ELF-1 (cell line): ENCODE results near the gene CHEK2.
"Not testable (repeated sequence)": the region's sequence is repeated elsewhere in the genome, so short reads cannot be mapped to it uniquely, and the experiment has no call there.

Experiments
- DNase-seq: peaks from one replicate; pipeline ENCODE4 v3.0.0-alpha.2; 2016; ENCODE audit warnings: low read depth, low spot score

CHEK2 gene

GRCh38 chr22:28741200-28741784, 328 bp downstream of the CHEK2 start:
- DNase-seq, result no peak

GRCh38 chr22:28738876-28739275, 2.7 kb downstream of the CHEK2 start:
- not testable (repeated sequence) for DNase-seq

GRCh38 chr22:28737701-28738100, 3.9 kb downstream of the CHEK2 start:
- DNase-seq, result no peak

- DNase-seq, result peak; percentile 77
Observed at GRCh38 chr22:28736301-28737155, 5.1 kb downstream of the CHEK2 start.

- DNase-seq, result no peak
Observed at GRCh38 chr22:28734393-28734792, 7.2 kb downstream of the CHEK2 start.

GRCh38 chr22:28730179-28730578, 11.4 kb downstream of the CHEK2 start:
- DNase-seq, result no peak

GRCh38 chr22:28728621-28729313, 12.9 kb downstream of the CHEK2 start:
- no peak for DNase-seq

- no peak for DNase-seq
Observed at GRCh38 chr22:28728002-28728401, 13.6 kb downstream of the CHEK2 start.

- DNase-seq, result no peak
Observed at GRCh38 chr22:28718044-28718443, 23.6 kb downstream of the CHEK2 start.

GRCh38 chr22:28716686-28717085, 24.9 kb downstream of the CHEK2 start:
- no peak for DNase-seq

GRCh38 chr22:28715611-28716010, 26.0 kb downstream of the CHEK2 start:
- DNase-seq, result no peak

GRCh38 chr22:28714043-28714628, 27.5 kb downstream of the CHEK2 start:
- no peak for DNase-seq

GRCh38 chr22:28711820-28712777, 29.5 kb downstream of the CHEK2 start:
- DNase-seq, result no peak

- DNase-seq, result no peak
Observed at GRCh38 chr22:28711341-28711740, 30.3 kb downstream of the CHEK2 start.

- no peak for DNase-seq
Observed at GRCh38 chr22:28710576-28711191, 30.9 kb downstream of the CHEK2 start.

- DNase-seq, result no peak
Observed at GRCh38 chr22:28710107-28710506, 31.5 kb downstream of the CHEK2 start.

GRCh38 chr22:28706845-28707244, 34.8 kb downstream of the CHEK2 start:
- DNase-seq, result no peak

GRCh38 chr22:28703436-28703835, 38.2 kb downstream of the CHEK2 start:
- DNase-seq, result no peak

GRCh38 chr22:28702891-28703290, 38.7 kb downstream of the CHEK2 start:
- DNase-seq, result no peak

- DNase-seq, result not testable (repeated sequence)
Observed at GRCh38 chr22:28693041-28693760, 48.4 kb downstream of the CHEK2 start.
